ENCODE measurements around the gene C1QL4. TPM values are rescaled to one million over a fixed set of nuclear protein-coding genes. Genes with fewer than 3 reads are reported as not detected.

Gene C1QL4
- 0.58 and 0.89 TPM in 2 replicates for total RNA-seq

GRCh38 chr12:49336645-49337584 is at the start of gene C1QL4:
C1QL4 (minus strand) TSS chr12:49337188; CDS start chr12:49336477, 711 bp downstream.

GRCh38 chr12:49367381-49368239 is 30.6 kb upstream of the C1QL4 start, which contains the start of gene SPATS2:
SPATS2 (plus strand) TSS chr12:49367462; CDS start chr12:49461013, 93,551 bp downstream.

GRCh38 chr12:49346659-49347310 is 9.8 kb upstream of the C1QL4 start, which contains the start of gene DNAJC22:
DNAJC22 (plus strand) TSS chr12:49346888; CDS start chr12:49348873, 1,985 bp downstream.

GRCh38 chr12:49322708-49323523 is 14.1 kb downstream of the C1QL4 start, which contains the start of gene TROAP:
TROAP (plus strand) TSS chr12:49323255; CDS start chr12:49323609, 354 bp downstream.

GRCh38 chr12:49295082-49295936 is 41.7 kb downstream of the C1QL4 start, which contains the start of gene PRPH:
PRPH (plus strand) TSS chr12:49295147; CDS start chr12:49295201, 54 bp downstream.

Other genes with a start within 250 kb of the C1QL4 start
- gene DHH, start 242.4 kb downstream of the C1QL4 start, total RNA-seq = not detected in 2 replicates
- 60.3 and 97.7 TPM in 2 replicates for gene LMBR1L, start 226.3 kb downstream of the C1QL4 start, total RNA-seq
- 4,951 and 5,972 TPM in 2 replicates for gene TUBA1B, start 205.8 kb downstream of the C1QL4 start, total RNA-seq
- gene TUBA1A, start 148.1 kb downstream of the C1QL4 start, total RNA-seq = 1,622 and 1,849 TPM in 2 replicates
- 1,437 and 1,599 TPM in 2 replicates for gene TUBA1C, start 72.1 kb downstream of the C1QL4 start, total RNA-seq
- not detected in 2 replicates for gene PRPH, start 42.0 kb downstream of the C1QL4 start, total RNA-seq
- 24.2 and 25.2 TPM in 2 replicates for gene TROAP, start 13.9 kb downstream of the C1QL4 start, total RNA-seq
- gene DNAJC22, start 9.7 kb upstream of the C1QL4 start, total RNA-seq = 11.9 and 12.7 TPM in 2 replicates
- gene SPATS2, start 30.3 kb upstream of the C1QL4 start, total RNA-seq = 36.6 and 39.5 TPM in 2 replicates
- 0.29 and 0.35 TPM in 2 replicates for gene KCNH3, start 201.8 kb upstream of the C1QL4 start, total RNA-seq
- 67.2 and 91.1 TPM in 2 replicates for gene MCRS1, start 231.0 kb upstream of the C1QL4 start, total RNA-seq

Data from myometrial cell (primary cell).